Adrenal gland (tissue), 12 donors: ENCODE data around the gene YY1. TPM values are rescaled to one million over a fixed set of nuclear protein-coding genes. Genes with fewer than 3 reads are reported as not detected.
A peak's percentile ranks its signal among the peaks of the same experiment; 100 is the strongest.

Experiments used
- DNase-seq, 7 donors: peaks; one replicate each; pipeline ENCODE4 v3.0.0-alpha.2; 2019 to 2020
- H3K27ac ChIP-seq, 5 donors: fragments of 200-600 bp; sonication (generic) in 4 of 5; 1 replicate in 3 of 5; 2 replicates in 2 of 5; pipeline versions ENCODE4 v1.5.1 to v1.8.0; 2016 to 2020; ENCODE audit warnings: mild to moderate bottlenecking in 1 of 5
- H3K27me3 ChIP-seq: fragments of 200-600 bp; 2 replicates; pipeline ENCODE4 v1.8.0; 2021
- H3K36me3 ChIP-seq, 2 donors: fragments of 200-600 bp; replicated peaks in 1 of 2; 1 replicate in 1 of 2; 2 replicates in 1 of 2; pipeline versions ENCODE4 v1.5.1 to v1.8.0; 2018 to 2022
- H3K4me1 ChIP-seq, 2 donors: fragments of 200-600 bp; replicated peaks in 1 of 2; 1 replicate in 1 of 2; 2 replicates in 1 of 2; pipeline versions ENCODE4 v1.5.1 to v1.8.0; 2018 to 2021
- H3K4me3 ChIP-seq, 4 donors: fragments of 200-600 bp; sonication (generic) in 3 of 4; one replicate each; pipeline ENCODE4 v1.5.1; 2016 to 2018
- H3K9me3 ChIP-seq, 3 donors: fragments of 200-600 bp; sonication (generic) in 1 of 3; replicated peaks in 1 of 3; 1 replicate in 2 of 3; 2 replicates in 1 of 3; pipeline versions ENCODE4 v1.5.1 to v1.8.0; 2016 to 2021
- CTCF ChIP-seq, 6 experiments: fragments of 450-650 bp in 4 of 6; fragments of 200-600 bp in 2 of 6; sonication (generic) in 1 of 6; IDR thresholded peaks; 1 replicate in 5 of 6; 2 replicates in 1 of 6; pipeline versions ENCODE4 v1.5.1 to v1.8.0; 2016 to 2021; ENCODE audit warnings: antibody characterized with exemption in 6 of 6, mild to moderate bottlenecking in 2 of 6, moderate library complexity in 1 of 6
- POLR2A ChIP-seq, 2 donors: fragments of 450-650 bp; IDR thresholded peaks; one replicate each; pipeline ENCODE4 v1.6.1; 2017; ENCODE audit warnings: antibody characterized with exemption in 2 of 2, mild to moderate bottlenecking in 2 of 2, moderate library complexity in 1 of 2
- WGBS, 4 donors: extraction: QIAGEN DNeasy Blood & Tissue Kit in 2 of 4; methylation state at CpG; one replicate each; pipeline versions ENCODE4 v1.1.5 to v1.1.7; 2013 to 2017; 5-methylcytosine and 5-hydroxymethylcytosine counted together
- intact Hi-C, 2 donors: fragments of 100-400 bp; cut with DNase I; formaldehyde crosslinking; loops; one replicate each; pipeline versions ENCODE4 v1.14.1 to v1.15.0; 2022 to 2023
- polyA plus RNA-seq, 3 donors: library from polyadenylated mRNA; stranded (reverse); fragments of 200-250 nt in 2 of 3; fragments of 350-450 nt in 1 of 3; fragmentation: Illumina TruSeq in 1 of 3; extraction: RNeasy Lipid Tissue Mini Kit (QIAGEN cat#74804) in 1 of 3; gene quantifications; one replicate each; pipeline ENCODE4 v1.2.3, GENCODE V29; 2013 to 2014
- total RNA-seq, 9 donors: library from RNA; depleted of rRNA in 4 of 9; stranded (reverse); fragments of >200 nt in 4 of 9; fragments of 120-200 nt in 1 of 9; fragmentation: NEBNext Ultra II Directional in 1 of 9; extraction: Animal tissue kit (Norgen Biotek cat#: 25700) in 1 of 9; gene quantifications; one replicate each; pipeline versions ENCODE4 v1.1.0 to v1.2.4, GENCODE V29; 2013 to 2023
- donor health status: healthy with polysubstance abuse.
- donor health status: Bipolar disorder and iron deficiency.
- donor health status: DM: yes; HTN: yes; CAD: no.
- donor health status: DM: no; HTN: no; CAD: no.
- donor health status: DM: no; HTN: no; CAD: no.
- donor health status: DM: yes; HTN: yes; CAD: no.

Gene YY1
- total and polyA plus RNA-seq, 12 donors, result 20.1 to 79.7 (median 52.4) TPM

GRCh38 chr14:100292776-100293461 lies 54.0 kb downstream of the YY1 start:
- DNase-seq, result peak in 3 of 7 donors; percentile 9 to 26 (median 15)
- TF ChIP-seq POLR2A (IDR thresholded peaks at IDR 0.05) (no peak), CTCF (IDR thresholded peaks at IDR 0.05) (no peak)
- intact Hi-C loops, result no loop called here
- Histone ChIP-seq H3K9me3 (no peaks in the 10 kb centered on the region), H3K4me1 (peaks cover 19 to 36% of the 10 kb centered on the region in 2 donors), H3K36me3 (peaks cover 0 to 22% of the 10 kb centered on the region in 2 donors), H3K27me3 (no peaks in the 10 kb centered on the region), H3K4me3 (no peak overlapping the region), H3K27ac (peak overlapping the region in 2 of 5 donors; percentile 73 to 92)
- 91 to 97% (median 95%) methylated on average over 4 to 42 of the region's 42 CpGs for WGBS, 4 donors

GRCh38 chr14:100293497-100294212 lies 54.7 kb downstream of the YY1 start:
- intact Hi-C loops, result no loop called here
- Histone ChIP-seq H3K9me3 (no peaks in the 10 kb centered on the region), H3K4me1 (peaks cover 24 to 41% of the 10 kb centered on the region in 2 donors), H3K4me3 (no peak overlapping the region), H3K36me3 (peaks cover 0 to 22% of the 10 kb centered on the region in 2 donors), H3K27me3 (no peaks in the 10 kb centered on the region), H3K27ac (peak overlapping the region; percentile 49 to 92 (median 73))
- peak in 4 of 7 donors; percentile 5 to 74 (median 44) for DNase-seq
- WGBS, 4 donors, result 52 to 72% (median 66%) methylated on average over 9 to 14 of the region's 14 CpGs
- TF ChIP-seq CTCF (IDR thresholded peaks at IDR 0.05) (no peak), POLR2A (IDR thresholded peaks at IDR 0.05) (no peak)

DNA sequence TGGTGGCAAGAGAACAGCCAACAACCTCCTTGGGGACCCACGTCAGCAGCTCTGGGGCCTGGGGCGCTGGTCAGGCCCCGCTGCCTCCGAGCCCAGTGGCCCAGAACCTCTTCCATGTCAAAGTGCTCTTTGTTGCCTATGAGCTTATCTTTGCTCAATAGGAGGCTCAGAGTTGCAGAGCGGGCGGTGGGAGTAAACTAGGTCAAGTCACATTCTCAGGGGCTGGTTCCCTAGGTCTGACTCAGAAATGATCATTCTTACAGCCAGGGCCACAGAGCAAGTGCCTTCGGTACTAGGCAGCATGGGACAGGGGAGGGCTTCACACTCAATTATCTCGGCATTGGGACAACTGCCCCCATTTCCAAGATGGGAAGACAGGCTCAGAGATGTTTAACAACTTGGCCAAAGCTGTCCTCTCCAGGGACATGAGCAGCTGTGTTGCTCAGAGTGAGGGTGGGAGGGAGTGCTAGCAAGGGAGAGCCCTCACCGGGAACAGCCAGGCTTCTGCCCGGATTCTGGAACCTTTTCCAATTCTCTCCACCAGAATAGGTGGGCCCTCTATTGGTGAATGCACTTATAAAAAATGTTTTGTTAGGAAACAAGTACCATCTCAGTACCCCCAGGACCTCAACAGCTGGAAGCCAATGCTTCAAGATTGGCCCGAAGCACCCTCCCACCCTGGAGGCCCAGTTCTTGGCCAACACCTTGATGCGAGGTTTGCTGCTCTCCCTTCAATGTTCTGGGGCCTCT lies 55.4 kb downstream of the YY1 start:
- no peak for TF ChIP-seq CTCF (IDR thresholded peaks at IDR 0.05)
- peak in 1 of 2 donors; percentile 67 for TF ChIP-seq POLR2A (IDR thresholded peaks at IDR 0.05)
- WGBS, 4 donors, result 41 to 53% (median 51%) methylated on average over 10 to 12 of the region's 12 CpGs
- Histone ChIP-seq H3K27me3 (no peaks in the 10 kb centered on the region), H3K4me3 (no peak overlapping the region), H3K4me1 (peaks cover 24 to 41% of the 10 kb centered on the region in 2 donors), H3K36me3 (peaks cover 0 to 22% of the 10 kb centered on the region in 2 donors), H3K27ac (peak overlapping the region; percentile 51 to 92 (median 73)), H3K9me3 (no peaks in the 10 kb centered on the region)
- peak in 6 of 7 donors; percentile 71 to 84 (median 79) for DNase-seq
- intact Hi-C loops, result no loop called here

- DNase-seq, result peak in 2 of 7 donors; percentile 13 to 17
- 86 to 100% (median 94%) methylated on average over 2 of the region's 2 CpGs for WGBS, 4 donors
- Histone ChIP-seq H3K27me3 (no peaks in the 10 kb centered on the region), H3K9me3 (no peaks in the 10 kb centered on the region), H3K36me3 (peaks cover 0 to 22% of the 10 kb centered on the region in 2 donors), H3K4me3 (no peak overlapping the region), H3K4me1 (peaks cover 24 to 41% of the 10 kb centered on the region in 2 donors), H3K27ac (peak overlapping the region in 4 of 5 donors; percentile 51 to 92 (median 76))
- TF ChIP-seq POLR2A (IDR thresholded peaks at IDR 0.05) (no peak), CTCF (IDR thresholded peaks at IDR 0.05) (no peak)
- intact Hi-C loops, result no loop called here
Observed at GRCh38 chr14:100294963-100295330, 56.0 kb downstream of the YY1 start.
